Panc1 (cell line): ENCODE measurements around the gene CAPS2. TPM values are rescaled to one million over a fixed set of nuclear protein-coding genes. Genes with fewer than 3 reads are reported as not detected.

ENCODE experiments used
- ATAC-seq: fragments of 200-7000 bp; cut with Tn5 transposase; 2 replicates; pipeline ENCODE4 v1.9.1; 2020; ENCODE audit warnings: mild to moderate bottlenecking, moderate library complexity
- BruUV-seq: library from RNA; stranded (reverse); fragments of 400-500 nt; replicated peaks from 2 replicates; lab custom pipeline; 2021; lab: Mats Ljungman, UMichigan
- CTCF ChIA-PET: fragments of 300-600 bp; sonication (Branson Sonifier 250); formaldehyde crosslinking; loops from one replicate; lab custom pipeline; 2022; ENCODE audit warnings: antibody characterized with exemption; lab: Charles Lee
- POLR2A ChIA-PET: fragments of 300-600 bp; sonication (Branson Sonifier 250); formaldehyde crosslinking; loops from one replicate; lab custom pipeline; 2022; ENCODE audit warnings: antibody characterized with exemption; lab: Charles Lee
- DNase-seq: peaks from one replicate; pipeline ENCODE4 v3.0.0-alpha.2; 2010; ENCODE audit warnings: low read depth, low spot score
- H3K27ac ChIP-seq: 2 replicates; pipeline ENCODE4 v1.5.1; 2011; ENCODE audit warnings: mild to moderate bottlenecking, low read length, inconsistent platforms
- H3K27me3 ChIP-seq: fragments of 200-500 bp; sonication (Bioruptor generic); 2 replicates; pipeline ENCODE4 v1.6.0; 2014; ENCODE audit warnings: low read length, inconsistent platforms; ENCODE audit not compliant: control insufficient read depth, insufficient read depth
- H3K36me3 ChIP-seq: fragments of 200-500 bp; sonication (Bioruptor generic); 2 replicates; pipeline ENCODE4 v1.5.1; 2014; ENCODE audit warnings: inconsistent platforms, mild to moderate bottlenecking, low read length, moderate library complexity; ENCODE audit not compliant: control insufficient read depth, insufficient read depth
- H3K4me1 ChIP-seq: 2 replicates; pipeline ENCODE4 v1.5.1; 2011; ENCODE audit warnings: inconsistent platforms, mild to moderate bottlenecking, low read length, moderate library complexity; ENCODE audit not compliant: control insufficient read depth, insufficient read depth
- H3K4me3 ChIP-seq, 2 experiments: 2 replicates each; pipeline ENCODE4 v1.5.1; 2011 to 2012; ENCODE audit warnings: low read depth in 2 of 2, low read length in 2 of 2, mild to moderate bottlenecking in 2 of 2, inconsistent platforms in 1 of 2, moderate library complexity in 1 of 2
- H3K9me3 ChIP-seq: fragments of 200-500 bp; sonication (Bioruptor generic); 2 replicates; pipeline ENCODE4 v1.5.1; 2014; ENCODE audit warnings: low read depth, mild to moderate bottlenecking, inconsistent platforms, low read length, moderate library complexity; ENCODE audit not compliant: control insufficient read depth, insufficient read depth
- POLR2AphosphoS5 ChIP-seq: IDR thresholded peaks from 2 replicates; pipeline ENCODE4 v1.6.1; 2012; ENCODE audit warnings: mild to moderate bottlenecking, low read depth, low read length, moderate library complexity
- SIN3A ChIP-seq: IDR thresholded peaks from 2 replicates; pipeline ENCODE4 v1.6.1; 2012; ENCODE audit warnings: low read depth, mild to moderate bottlenecking, low read length, moderate library complexity, borderline replicate concordance; ENCODE audit not compliant: insufficient read depth
- TCF7L2 ChIP-seq: IDR thresholded peaks from 2 replicates; pipeline ENCODE4 v1.6.1; 2011; ENCODE audit warnings: mild to moderate bottlenecking, low read depth, low read length, inconsistent platforms
- in situ Hi-C: cut with HindIII; loops from 2 replicates; pipeline ENCODE4 v1.10.0; 2016; ENCODE audit warnings: low sequenced_read_pairs, low pct_unique_long_range_greater_than_20kb
- intact Hi-C: fragments of 100-400 bp; cut with micrococcal nuclease; formaldehyde crosslinking; loops from one replicate; pipeline ENCODE4 v1.10.0; 2022; ENCODE audit not compliant: unreplicated experiment
- total RNA-seq: library from RNA; stranded (reverse); gene quantifications from one replicate; pipeline ENCODE4 v1.2.1, GENCODE V29; 2021; ENCODE audit not compliant: unreplicated experiment
- TF ChIP-seq, protein P1 (sequence below): fragments of 450-650 bp; IDR thresholded peaks from 2 replicates; pipeline ENCODE4 v1.5.1; 2017; ENCODE audit warnings: mild to moderate bottlenecking
- TF ChIP-seq, protein P2 (sequence below), 2 experiments: IDR thresholded peaks; 2 replicates each; pipeline ENCODE4 v1.6.1; 2011 to 2012; ENCODE audit warnings: low read depth in 2 of 2, control low read depth in 1 of 2, low read length in 1 of 2, mild to moderate bottlenecking in 1 of 2, moderate library complexity in 1 of 2; ENCODE audit not compliant: insufficient read depth in 1 of 2

Gene CAPS2
- total RNA-seq, 1 experiment from 2014 or later: 11.8 TPM

DNA sequence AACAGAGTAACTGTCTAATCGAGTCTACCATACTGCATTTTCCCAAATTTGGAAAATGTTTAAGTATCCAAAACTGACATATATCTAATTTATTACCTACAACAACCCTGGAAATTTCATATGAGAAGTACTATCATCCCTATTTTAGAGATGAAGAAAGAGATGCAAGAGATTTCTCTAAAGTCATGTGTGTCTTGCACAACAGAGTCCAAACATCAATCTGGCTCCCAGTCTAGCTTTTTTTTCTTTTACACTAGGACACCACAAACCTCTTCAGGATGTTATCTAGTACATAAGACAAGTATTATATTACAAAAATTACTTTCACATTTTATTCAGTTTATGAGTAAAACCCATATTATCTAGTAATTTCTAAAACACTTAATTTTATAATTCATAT lies 39.1 kb downstream of the CAPS2 start:
- POLR2A ChIA-PET: interaction anchor here (0.5 to 0.6 kb wide), 2 partner anchors 16 to 39 kb away, joined by 3 to 7 read pairs; no protein-coding TSS in a partner anchor
- ATAC-seq (no peak), DNase-seq (no peak)
- Histone ChIP-seq H3K27me3 (no peaks in the 10 kb centered on the region), H3K36me3 (no peaks in the 10 kb centered on the region), H3K27ac (no peak overlapping the region), H3K9me3 (no peaks in the 10 kb centered on the region), H3K4me1 (no peaks in the 10 kb centered on the region), H3K4me3 (no peak overlapping the region)
- in situ Hi-C loops (no loop called here), intact Hi-C loops (no loop called here)
- CTCF ChIA-PET: no interaction called here
- TF ChIP-seq SIN3A (no peak), POLR2AphosphoS5 (no peak), TCF7L2 (no peak)
- TF ChIP-seq, protein P1, sequence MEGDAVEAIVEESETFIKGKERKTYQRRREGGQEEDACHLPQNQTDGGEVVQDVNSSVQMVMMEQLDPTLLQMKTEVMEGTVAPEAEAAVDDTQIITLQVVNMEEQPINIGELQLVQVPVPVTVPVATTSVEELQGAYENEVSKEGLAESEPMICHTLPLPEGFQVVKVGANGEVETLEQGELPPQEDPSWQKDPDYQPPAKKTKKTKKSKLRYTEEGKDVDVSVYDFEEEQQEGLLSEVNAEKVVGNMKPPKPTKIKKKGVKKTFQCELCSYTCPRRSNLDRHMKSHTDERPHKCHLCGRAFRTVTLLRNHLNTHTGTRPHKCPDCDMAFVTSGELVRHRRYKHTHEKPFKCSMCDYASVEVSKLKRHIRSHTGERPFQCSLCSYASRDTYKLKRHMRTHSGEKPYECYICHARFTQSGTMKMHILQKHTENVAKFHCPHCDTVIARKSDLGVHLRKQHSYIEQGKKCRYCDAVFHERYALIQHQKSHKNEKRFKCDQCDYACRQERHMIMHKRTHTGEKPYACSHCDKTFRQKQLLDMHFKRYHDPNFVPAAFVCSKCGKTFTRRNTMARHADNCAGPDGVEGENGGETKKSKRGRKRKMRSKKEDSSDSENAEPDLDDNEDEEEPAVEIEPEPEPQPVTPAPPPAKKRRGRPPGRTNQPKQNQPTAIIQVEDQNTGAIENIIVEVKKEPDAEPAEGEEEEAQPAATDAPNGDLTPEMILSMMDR: no peak
- TF ChIP-seq, protein P2, sequence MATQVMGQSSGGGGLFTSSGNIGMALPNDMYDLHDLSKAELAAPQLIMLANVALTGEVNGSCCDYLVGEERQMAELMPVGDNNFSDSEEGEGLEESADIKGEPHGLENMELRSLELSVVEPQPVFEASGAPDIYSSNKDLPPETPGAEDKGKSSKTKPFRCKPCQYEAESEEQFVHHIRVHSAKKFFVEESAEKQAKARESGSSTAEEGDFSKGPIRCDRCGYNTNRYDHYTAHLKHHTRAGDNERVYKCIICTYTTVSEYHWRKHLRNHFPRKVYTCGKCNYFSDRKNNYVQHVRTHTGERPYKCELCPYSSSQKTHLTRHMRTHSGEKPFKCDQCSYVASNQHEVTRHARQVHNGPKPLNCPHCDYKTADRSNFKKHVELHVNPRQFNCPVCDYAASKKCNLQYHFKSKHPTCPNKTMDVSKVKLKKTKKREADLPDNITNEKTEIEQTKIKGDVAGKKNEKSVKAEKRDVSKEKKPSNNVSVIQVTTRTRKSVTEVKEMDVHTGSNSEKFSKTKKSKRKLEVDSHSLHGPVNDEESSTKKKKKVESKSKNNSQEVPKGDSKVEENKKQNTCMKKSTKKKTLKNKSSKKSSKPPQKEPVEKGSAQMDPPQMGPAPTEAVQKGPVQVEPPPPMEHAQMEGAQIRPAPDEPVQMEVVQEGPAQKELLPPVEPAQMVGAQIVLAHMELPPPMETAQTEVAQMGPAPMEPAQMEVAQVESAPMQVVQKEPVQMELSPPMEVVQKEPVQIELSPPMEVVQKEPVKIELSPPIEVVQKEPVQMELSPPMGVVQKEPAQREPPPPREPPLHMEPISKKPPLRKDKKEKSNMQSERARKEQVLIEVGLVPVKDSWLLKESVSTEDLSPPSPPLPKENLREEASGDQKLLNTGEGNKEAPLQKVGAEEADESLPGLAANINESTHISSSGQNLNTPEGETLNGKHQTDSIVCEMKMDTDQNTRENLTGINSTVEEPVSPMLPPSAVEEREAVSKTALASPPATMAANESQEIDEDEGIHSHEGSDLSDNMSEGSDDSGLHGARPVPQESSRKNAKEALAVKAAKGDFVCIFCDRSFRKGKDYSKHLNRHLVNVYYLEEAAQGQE (IDR thresholded peaks at IDR 0.05; ENCODE audit: insufficient read depth in 1 of 2, low read depth in 2 of 2, low read length in 1 of 2): no peak
- BruUV-seq: no TSS peak

DNA sequence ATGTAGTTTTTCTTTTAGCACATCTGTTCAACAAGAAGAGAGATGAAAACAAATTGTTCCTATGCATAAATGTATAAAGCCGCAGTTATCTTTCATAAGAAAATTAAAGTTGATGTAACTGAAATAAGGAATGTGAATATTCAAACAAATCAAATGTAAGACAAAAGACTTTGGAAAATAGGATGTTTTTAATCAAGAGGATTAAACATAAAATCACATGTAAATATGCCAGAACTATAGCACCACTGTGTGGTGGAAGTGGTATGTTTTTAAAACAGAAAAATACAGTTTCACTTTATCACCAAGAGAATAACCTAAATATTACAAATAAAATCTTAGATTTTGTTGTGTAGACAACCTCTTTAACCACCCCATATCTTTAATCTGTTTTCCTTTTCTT lies 40.4 kb downstream of the CAPS2 start:
- CTCF ChIA-PET: no interaction called here
- intact Hi-C loops: no loop called here
- H3K27me3 ChIP-seq: no peaks in the 10 kb centered on the region

More for the DNA sequence above, 40.4 kb downstream of the CAPS2 start:
- Histone ChIP-seq H3K36me3 (no peaks in the 10 kb centered on the region), H3K4me3 (no peak overlapping the region), H3K9me3 (no peaks in the 10 kb centered on the region), H3K4me1 (no peaks in the 10 kb centered on the region), H3K27ac (no peak overlapping the region)
- DNase-seq (no peak), ATAC-seq (no peak)
- TF ChIP-seq, protein P1: peak; percentile 23; the same call in 1 of the 2 replicates
- TF ChIP-seq SIN3A: no peak
- POLR2A ChIA-PET: no interaction called here
- no TSS peak for BruUV-seq
- in situ Hi-C loops: no loop called here
